HG03064 (cell line): Measurements from ENCODE around the gene USP7.

ENCODE experiments used
- ATAC-seq: cut with Tn5 transposase; IDR thresholded peaks from one replicate; pipeline ENCODE4 v1.9.1; 2021; ENCODE audit warnings: low read depth; ENCODE audit not compliant: unreplicated experiment

USP7 gene

DNA sequence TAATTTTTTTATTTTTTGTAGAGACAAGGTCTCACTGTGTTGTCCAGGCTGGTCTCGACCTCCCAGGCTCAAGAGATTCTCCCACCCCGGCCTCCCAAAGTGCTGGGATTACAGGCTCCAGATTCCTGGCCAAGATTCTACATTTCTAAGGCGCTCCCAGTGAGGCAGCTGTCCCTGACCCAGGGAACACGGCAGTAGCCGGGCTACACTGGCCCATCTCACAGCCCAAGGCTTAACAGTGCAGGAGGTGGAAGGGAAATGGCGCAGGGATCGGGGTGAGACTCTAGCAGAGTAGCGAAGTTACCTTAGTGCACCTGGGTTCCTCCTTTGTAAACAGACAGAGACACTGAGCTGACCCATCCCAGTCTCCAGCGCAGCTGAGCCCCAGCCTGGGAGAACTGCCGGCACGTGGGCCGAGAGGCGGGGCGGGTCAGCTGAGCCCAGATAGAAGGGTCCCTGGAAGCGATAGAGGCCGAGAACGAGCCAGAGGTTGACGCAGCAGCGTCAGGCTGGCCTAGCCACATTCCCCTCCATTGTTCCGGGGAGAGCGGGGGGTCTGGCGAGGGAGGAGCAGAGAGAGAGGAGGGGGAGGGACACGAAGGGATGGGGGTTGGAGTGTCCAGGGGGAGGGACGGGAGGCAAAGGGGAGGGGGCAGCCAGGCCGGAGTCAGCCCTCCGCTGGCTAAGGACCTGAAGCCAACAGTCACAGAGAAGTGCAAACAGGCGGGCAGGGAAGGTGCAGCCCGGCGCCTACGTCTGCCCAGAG lies 97.4 kb downstream of the USP7 start:
- no peak for ATAC-seq

- ATAC-seq: no peak
Observed at GRCh38 chr16:8865145-8865882, 98.4 kb downstream of the USP7 start.

- no peak for ATAC-seq
Observed at GRCh38 chr16:8864480-8865110, 99.1 kb downstream of the USP7 start.

- no peak for ATAC-seq
Observed at GRCh38 chr16:8863594-8864424, 99.9 kb downstream of the USP7 start.

- no peak for ATAC-seq
Observed at GRCh38 chr16:8862309-8863130, 101.2 kb downstream of the USP7 start.

GRCh38 chr16:8861563-8862308 lies 102.0 kb downstream of the USP7 start:
- no peak for ATAC-seq

- ATAC-seq: no peak
Observed at GRCh38 chr16:8859913-8860881, 103.5 kb downstream of the USP7 start.

- no peak for ATAC-seq
Observed at GRCh38 chr16:8858994-8859912, 104.5 kb downstream of the USP7 start.

DNA sequence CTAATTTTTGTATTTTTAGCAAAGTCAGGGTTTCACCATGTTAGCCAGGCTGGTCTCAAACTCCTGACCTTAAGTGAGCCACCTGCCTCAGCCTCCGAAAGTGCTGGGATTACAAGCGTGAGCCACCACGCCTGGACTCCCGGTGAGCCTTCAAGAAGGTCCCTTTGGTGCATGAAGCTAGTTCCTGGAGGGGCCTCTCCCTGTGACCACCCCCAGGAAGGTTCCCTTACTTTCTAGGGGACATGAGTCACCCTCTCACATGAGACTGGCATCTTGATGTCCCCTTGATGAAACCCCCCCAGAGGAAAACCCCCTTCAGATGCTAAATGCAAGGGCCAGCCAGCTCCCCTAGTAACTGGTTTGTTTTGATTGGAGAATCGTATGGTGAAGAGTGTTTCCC lies 107.7 kb downstream of the USP7 start:
- ATAC-seq: no peak

GRCh38 chr16:8855051-8855786 lies 108.5 kb downstream of the USP7 start:
- ATAC-seq: no peak

DNA sequence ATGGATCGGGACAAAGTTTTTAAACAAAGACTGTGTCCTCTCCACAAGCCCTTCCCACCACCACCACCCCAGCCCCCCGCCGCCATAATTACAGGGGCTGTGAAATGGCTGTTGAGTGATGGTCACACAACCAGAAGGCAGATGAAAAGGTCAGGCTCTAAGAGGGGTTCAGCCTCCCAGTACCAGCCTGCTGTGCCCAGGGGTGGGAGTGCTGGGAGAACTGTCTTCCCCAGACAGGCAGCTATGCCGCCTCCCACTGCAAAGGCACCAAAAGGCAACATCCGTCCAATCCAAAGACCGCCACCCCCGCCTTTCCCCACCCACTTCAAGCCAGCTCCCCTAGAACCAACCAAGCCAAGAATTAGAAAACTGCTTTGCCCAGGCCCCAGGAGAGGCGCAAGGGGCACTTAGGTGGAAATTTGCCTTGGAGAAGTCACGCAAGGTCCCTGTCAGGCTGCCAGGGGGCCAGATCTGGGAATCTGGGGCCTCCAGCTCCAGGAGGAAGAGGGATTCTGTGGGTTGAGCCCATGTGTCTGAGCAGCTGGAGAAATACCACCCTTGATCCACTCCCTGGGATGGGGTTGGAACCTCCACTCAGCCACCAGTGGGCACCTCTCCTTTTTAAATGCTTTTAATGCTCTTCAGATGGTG lies 109.3 kb downstream of the USP7 start:
- ATAC-seq: no peak

DNA sequence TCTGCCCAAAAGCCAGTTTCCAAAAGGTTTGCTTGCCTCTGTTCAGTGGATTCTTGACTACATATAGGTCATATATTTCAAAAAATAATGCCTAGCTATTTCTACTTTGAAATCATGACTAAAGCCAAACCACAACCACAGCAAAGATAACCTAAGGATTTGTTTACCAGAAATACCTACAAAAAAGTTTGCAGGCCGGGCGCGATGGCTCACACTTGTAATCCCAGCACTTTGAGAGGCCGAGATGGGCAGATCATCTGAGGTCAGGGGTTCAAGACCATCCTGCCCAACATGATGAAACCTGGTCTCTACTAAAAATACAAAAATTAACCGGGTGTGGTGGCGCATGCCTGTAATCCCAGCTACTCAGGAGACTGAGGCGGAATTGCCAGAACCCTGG lies 110.1 kb downstream of the USP7 start:
- ATAC-seq: no peak

DNA sequence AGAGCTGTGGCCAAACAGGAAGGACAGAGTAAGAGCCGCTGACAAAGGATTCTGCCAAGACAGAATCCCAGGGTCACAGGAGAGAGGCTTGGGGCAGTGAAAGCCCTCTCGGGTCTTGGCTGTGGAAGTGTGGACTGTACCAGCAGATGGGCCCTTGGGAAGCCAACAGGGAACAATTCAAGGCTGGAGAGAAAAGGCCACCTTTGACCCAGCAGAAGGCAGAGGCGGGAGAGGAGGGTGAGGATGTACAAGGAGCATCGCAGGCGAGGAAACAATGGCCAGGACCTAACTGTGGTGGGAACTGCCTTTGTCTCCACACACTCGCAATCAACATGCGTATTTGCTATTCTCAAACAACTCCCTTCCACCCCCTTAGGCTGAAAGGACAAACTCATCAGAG lies 110.6 kb downstream of the USP7 start:
- no peak for ATAC-seq

- no peak for ATAC-seq
Observed at GRCh38 chr16:8852534-8852933, 111.2 kb downstream of the USP7 start.

DNA sequence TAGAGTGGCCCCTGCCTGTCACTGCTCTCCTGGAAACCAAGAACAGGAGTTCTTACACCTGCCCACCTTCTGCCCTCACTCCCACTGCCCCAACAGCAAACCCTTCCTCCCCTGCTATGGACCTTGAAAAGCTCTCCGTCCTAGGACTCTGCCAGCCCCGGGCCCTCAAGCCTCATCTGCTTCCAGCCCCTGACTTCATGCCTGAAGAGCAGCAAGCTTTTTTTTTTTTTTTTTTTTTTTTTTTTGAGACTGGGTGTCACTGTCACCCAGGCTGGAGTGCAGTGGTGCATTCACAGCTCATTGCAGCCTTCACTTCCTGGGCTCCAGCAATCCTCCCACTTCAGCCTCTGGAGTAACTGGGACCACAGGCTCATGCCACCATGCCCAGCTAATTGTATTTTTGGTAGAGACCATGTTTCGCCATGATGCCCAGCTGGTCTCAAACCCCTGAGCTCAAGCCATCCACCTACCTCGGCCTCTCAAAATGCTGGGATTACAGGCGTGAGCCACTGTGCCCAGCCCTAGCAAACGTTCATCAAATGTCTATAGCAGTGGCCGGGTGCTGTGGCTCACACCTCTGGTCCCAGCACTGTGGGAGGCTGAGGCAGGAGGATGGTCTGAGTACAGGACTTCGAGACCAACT lies 111.8 kb downstream of the USP7 start:
- ATAC-seq: no peak
